HCT116 (cell line): ENCODE data around the gene ROBO1. TPM values are rescaled to one million over a fixed set of nuclear protein-coding genes. Genes with fewer than 3 reads are reported as not detected.

Source experiments
- ATAC-seq: fragments of 200-7000 bp; cut with Tn5 transposase; 2 replicates; pipeline ENCODE4 v1.9.1; 2020; ENCODE audit warnings: mild to moderate bottlenecking, moderate library complexity
- BruUV-seq: library from RNA; stranded (reverse); fragments of 400-500 nt; replicated peaks from 2 replicates; lab custom pipeline; 2021; lab: Mats Ljungman, UMichigan
- CTCF ChIA-PET: fragments of 300-600 bp; sonication (Branson Sonifier 250); formaldehyde crosslinking; loops from one replicate; lab custom pipeline; 2021; ENCODE audit warnings: antibody characterized with exemption; lab: Charles Lee
- POLR2A ChIA-PET: fragments of 300-600, 350-600 bp; sonication (Branson Sonifier 250); formaldehyde crosslinking; loops from one replicate; lab custom pipeline; 2021; ENCODE audit warnings: antibody characterized with exemption; lab: Charles Lee
- RAD21 ChIA-PET, 2 experiments: fragments of 300-600 bp; sonication (Branson Sonifier 250); formaldehyde crosslinking; loops; one replicate each; lab custom pipeline; 2023; ENCODE audit warnings: low total read pairs in 2 of 2; ENCODE audit not compliant: uncharacterized antibody in 2 of 2, unreplicated experiment in 2 of 2, low non-redundant PET in 1 of 2; lab: Charles Lee
- DNase-seq: peaks from one replicate; pipeline ENCODE4 v3.0.0-alpha.2; 2010; ENCODE audit warnings: low read depth, low spot score
- H2AFZ ChIP-seq: fragments of 200-600 bp; shearing (Covaris generic), sonication (generic); 2 replicates; pipeline ENCODE4 v1.6.1; 2017; ENCODE audit warnings: low read depth, mixed run types, mixed read lengths, antibody characterized with exemption, low read length; ENCODE audit not compliant: poor library complexity, severe bottlenecking
- H3K27ac ChIP-seq: 2 replicates; pipeline ENCODE4 v1.5.1; 2012; ENCODE audit warnings: low read depth, low read length
- H3K27me3 ChIP-seq: fragments of 200-600 bp; sonication (generic); 2 replicates; pipeline ENCODE4 v1.6.1; 2016; ENCODE audit warnings: mixed run types, low read length, mixed read lengths; ENCODE audit not compliant: insufficient read depth
- H3K36me3 ChIP-seq, 2 experiments: fragments of 200-500 bp in 1 of 2; fragments of 200-600 bp in 1 of 2; sonication (Bioruptor generic) in 1 of 2; sonication (generic) in 1 of 2; 2 replicates each; pipeline versions ENCODE4 v1.5.1 to v1.6.1; 2014 to 2016; ENCODE audit warnings: low read length in 2 of 2, inconsistent platforms in 1 of 2, mixed read lengths in 1 of 2, mixed run types in 1 of 2; ENCODE audit not compliant: insufficient read depth in 2 of 2, control insufficient read depth in 1 of 2
- H3K4me1 ChIP-seq, 2 experiments: fragments of 200-600 bp in 1 of 2; sonication (generic) in 1 of 2; 2 replicates each; pipeline versions ENCODE4 v1.5.1 to v1.6.1; 2012 to 2017; ENCODE audit warnings: low read length in 2 of 2, inconsistent platforms in 1 of 2, mild to moderate bottlenecking in 1 of 2, mixed read lengths in 1 of 2, mixed run types in 1 of 2, moderate library complexity in 1 of 2; ENCODE audit not compliant: insufficient read depth in 2 of 2, control insufficient read depth in 1 of 2
- H3K4me2 ChIP-seq: fragments of 200-600 bp; sonication (generic); 2 replicates; pipeline ENCODE4 v1.6.1; 2017; ENCODE audit warnings: mixed run types, low read length, mixed read lengths
- H3K4me3 ChIP-seq, 2 experiments: fragments of 200-600 bp in 1 of 2; sonication (generic) in 1 of 2; replicated peaks in 1 of 2; 2 replicates each; pipeline ENCODE4 v1.5.1; 2011 to 2016; ENCODE audit warnings: low read length in 2 of 2, control low read depth in 1 of 2, low read depth in 1 of 2, mild to moderate bottlenecking in 1 of 2, mixed read lengths in 1 of 2, mixed run types in 1 of 2
- H3K79me2 ChIP-seq: fragments of 200-600 bp; sonication (generic); 2 replicates; pipeline ENCODE4 v1.6.1; 2017; ENCODE audit warnings: mild to moderate bottlenecking, mixed run types, low read length, moderate library complexity, mixed read lengths; ENCODE audit not compliant: insufficient read depth
- H3K9ac ChIP-seq: fragments of 200-600 bp; sonication (generic); 2 replicates; pipeline ENCODE4 v1.6.1; 2016; ENCODE audit warnings: low read length, mixed read lengths
- H3K9me2 ChIP-seq: fragments of 200-600 bp; sonication (generic), shearing (Covaris generic); 2 replicates; pipeline ENCODE4 v1.6.1; 2017; ENCODE audit warnings: mixed run types, mild to moderate bottlenecking, moderate library complexity; ENCODE audit not compliant: insufficient read depth
- H3K9me3 ChIP-seq, 2 experiments: fragments of 200-500 bp in 1 of 2; fragments of 200-600 bp in 1 of 2; sonication (Bioruptor generic) in 1 of 2; sonication (generic) in 1 of 2; 2 replicates each; pipeline ENCODE4 v1.6.1; 2014 to 2017; ENCODE audit warnings: low read length in 2 of 2, mixed read lengths in 2 of 2, inconsistent platforms in 1 of 2, low read depth in 1 of 2, mild to moderate bottlenecking in 1 of 2, mixed run types in 1 of 2, moderate library complexity in 1 of 2; ENCODE audit not compliant: control insufficient read depth in 1 of 2, insufficient read depth in 1 of 2
- H4K20me1 ChIP-seq: fragments of 200-600 bp; sonication (generic), shearing (Covaris generic); 2 replicates; pipeline ENCODE4 v1.6.1; 2017; ENCODE audit warnings: mixed run types, mild to moderate bottlenecking, moderate library complexity; ENCODE audit not compliant: insufficient read depth
- CBX3 ChIP-seq: IDR thresholded peaks from 2 replicates; pipeline ENCODE4 v1.6.1; 2012; ENCODE audit warnings: low read depth
- EZH2 ChIP-seq: fragments of 200-600 bp; sonication (generic); IDR thresholded peaks from 2 replicates; pipeline ENCODE4 v1.6.1; 2017; ENCODE audit warnings: antibody characterized with exemption, mixed run types
- EZH2phosphoT487 ChIP-seq: fragments of 200-600 bp; IDR thresholded peaks from 2 replicates; pipeline ENCODE4 v1.6.1; 2018; ENCODE audit warnings: antibody characterized with exemption, borderline replicate concordance
- JUND ChIP-seq: IDR thresholded peaks from 2 replicates; pipeline ENCODE4 v1.6.1; 2012
- MAX ChIP-seq: IDR thresholded peaks from 2 replicates; pipeline ENCODE4 v1.6.1; 2012
- POLR2A ChIP-seq: IDR thresholded peaks from 2 replicates; pipeline ENCODE4 v1.7.0; 2011; ENCODE audit warnings: borderline replicate concordance; ENCODE audit not compliant: insufficient read depth, insufficient read length; ENCODE audit errors: extremely low read depth
- RAD21 ChIP-seq: IDR thresholded peaks from 2 replicates; pipeline ENCODE4 v1.6.1; 2012; ENCODE audit warnings: low read depth, mild to moderate bottlenecking
- SP1 ChIP-seq: IDR thresholded peaks from 2 replicates; pipeline ENCODE4 v1.6.1; 2012; ENCODE audit warnings: low read depth
- ZFX ChIP-seq: fragments of 450-650 bp; IDR thresholded peaks from 2 replicates; pipeline ENCODE4 v1.6.1; 2017
- ZNF274 ChIP-seq: fragments of 200-500 bp; sonication (Bioruptor generic); IDR thresholded peaks from 2 replicates; pipeline ENCODE4 v1.6.1; 2014; ENCODE audit warnings: mild to moderate bottlenecking, low read depth, low read length, inconsistent platforms
- intact Hi-C: fragments of 100-400 bp; cut with micrococcal nuclease; formaldehyde crosslinking; loops from 2 replicates; pipeline ENCODE4 v1.10.0; 2022
- total RNA-seq: library from RNA; stranded (reverse); gene quantifications from one replicate; pipeline ENCODE4 v1.2.1, GENCODE V29; 2021; ENCODE audit not compliant: unreplicated experiment
- TF ChIP-seq, protein P1 (sequence below): IDR thresholded peaks from 2 replicates; pipeline ENCODE4 v1.6.1; 2012
- TF ChIP-seq, protein P2 (sequence below): IDR thresholded peaks from 2 replicates; pipeline ENCODE4 v1.6.1; 2012; ENCODE audit warnings: low read depth

Gene ROBO1
- total RNA-seq, 1 experiment from 2014 or later, result 0.27 TPM

DNA sequence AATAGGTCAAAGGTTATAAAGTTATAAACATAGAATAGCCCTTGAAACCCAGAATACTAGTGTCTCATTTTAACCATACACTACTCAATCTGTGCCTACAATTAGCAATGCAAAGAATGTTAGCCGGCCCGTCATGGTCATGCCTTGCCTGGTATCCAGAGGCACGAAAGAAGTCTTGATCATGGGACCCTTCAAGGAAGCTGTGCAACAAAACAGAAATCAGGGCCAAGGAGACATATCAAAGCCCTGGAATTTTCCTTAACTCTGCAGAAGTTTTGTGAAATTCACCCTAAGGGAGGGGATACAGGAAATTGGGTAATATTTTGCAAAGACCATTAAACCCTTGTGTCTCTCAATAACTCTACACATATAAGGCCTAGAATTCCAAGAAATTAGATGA is 482.4 kb downstream of the ROBO1 start:
- no peak for DNase-seq
- ChIA-PET RAD21 (no interaction called here), POLR2A (no interaction called here), CTCF (no interaction called here)
- Histone ChIP-seq H3K9ac (no peak overlapping the region), H3K4me2 (no peak overlapping the region), H3K4me3 (no peak overlapping the region), H3K9me3 (peaks cover 3 to 14% of the 10 kb centered on the region in 2 experiments; a peak in 3 of 4 replicates), H2AFZ (no peak overlapping the region), H3K36me3 (no peaks in the 10 kb centered on the region), H3K4me1 (no peaks in the 10 kb centered on the region), H3K27ac (no peak overlapping the region), H3K27me3 (no peaks in the 10 kb centered on the region), H3K9me2 (no peaks in the 10 kb centered on the region)
- intact Hi-C loops, result no loop called here
- TF ChIP-seq, protein P1, sequence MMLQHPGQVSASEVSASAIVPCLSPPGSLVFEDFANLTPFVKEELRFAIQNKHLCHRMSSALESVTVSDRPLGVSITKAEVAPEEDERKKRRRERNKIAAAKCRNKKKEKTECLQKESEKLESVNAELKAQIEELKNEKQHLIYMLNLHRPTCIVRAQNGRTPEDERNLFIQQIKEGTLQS, result no peak
- TF ChIP-seq SP1 (no peak), ZFX (no peak), CBX3 (no peak), EZH2phosphoT487 (no peak), POLR2A (no peak), EZH2 (no peak), JUND (no peak), MAX (no peak), RAD21 (no peak), ZNF274 (no peak)
- TF ChIP-seq, protein P2, sequence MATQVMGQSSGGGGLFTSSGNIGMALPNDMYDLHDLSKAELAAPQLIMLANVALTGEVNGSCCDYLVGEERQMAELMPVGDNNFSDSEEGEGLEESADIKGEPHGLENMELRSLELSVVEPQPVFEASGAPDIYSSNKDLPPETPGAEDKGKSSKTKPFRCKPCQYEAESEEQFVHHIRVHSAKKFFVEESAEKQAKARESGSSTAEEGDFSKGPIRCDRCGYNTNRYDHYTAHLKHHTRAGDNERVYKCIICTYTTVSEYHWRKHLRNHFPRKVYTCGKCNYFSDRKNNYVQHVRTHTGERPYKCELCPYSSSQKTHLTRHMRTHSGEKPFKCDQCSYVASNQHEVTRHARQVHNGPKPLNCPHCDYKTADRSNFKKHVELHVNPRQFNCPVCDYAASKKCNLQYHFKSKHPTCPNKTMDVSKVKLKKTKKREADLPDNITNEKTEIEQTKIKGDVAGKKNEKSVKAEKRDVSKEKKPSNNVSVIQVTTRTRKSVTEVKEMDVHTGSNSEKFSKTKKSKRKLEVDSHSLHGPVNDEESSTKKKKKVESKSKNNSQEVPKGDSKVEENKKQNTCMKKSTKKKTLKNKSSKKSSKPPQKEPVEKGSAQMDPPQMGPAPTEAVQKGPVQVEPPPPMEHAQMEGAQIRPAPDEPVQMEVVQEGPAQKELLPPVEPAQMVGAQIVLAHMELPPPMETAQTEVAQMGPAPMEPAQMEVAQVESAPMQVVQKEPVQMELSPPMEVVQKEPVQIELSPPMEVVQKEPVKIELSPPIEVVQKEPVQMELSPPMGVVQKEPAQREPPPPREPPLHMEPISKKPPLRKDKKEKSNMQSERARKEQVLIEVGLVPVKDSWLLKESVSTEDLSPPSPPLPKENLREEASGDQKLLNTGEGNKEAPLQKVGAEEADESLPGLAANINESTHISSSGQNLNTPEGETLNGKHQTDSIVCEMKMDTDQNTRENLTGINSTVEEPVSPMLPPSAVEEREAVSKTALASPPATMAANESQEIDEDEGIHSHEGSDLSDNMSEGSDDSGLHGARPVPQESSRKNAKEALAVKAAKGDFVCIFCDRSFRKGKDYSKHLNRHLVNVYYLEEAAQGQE, result no peak
- TF ChIP-seq, all 23 proteins: peak for 0
- no peak for ATAC-seq
- Histone ChIP-seq H4K20me1 (no peaks in the 10 kb centered on the region), H3K79me2 (no peaks in the 10 kb centered on the region)
- BruUV-seq, result no TSS peak
